ENCODE measurements around the gene HLA-DQA1. TPM values are rescaled to one million over a fixed set of nuclear protein-coding genes. Genes with fewer than 3 reads are reported as not detected.
"Not testable (repeated sequence)": the region's sequence is repeated elsewhere in the genome, so short reads cannot be mapped to it uniquely, and the experiment has no call there.

Gene HLA-DQA1
- total and polyA plus RNA-seq, 4 donors, result 2.1 to 19.9 (median 9.3) TPM

DNA sequence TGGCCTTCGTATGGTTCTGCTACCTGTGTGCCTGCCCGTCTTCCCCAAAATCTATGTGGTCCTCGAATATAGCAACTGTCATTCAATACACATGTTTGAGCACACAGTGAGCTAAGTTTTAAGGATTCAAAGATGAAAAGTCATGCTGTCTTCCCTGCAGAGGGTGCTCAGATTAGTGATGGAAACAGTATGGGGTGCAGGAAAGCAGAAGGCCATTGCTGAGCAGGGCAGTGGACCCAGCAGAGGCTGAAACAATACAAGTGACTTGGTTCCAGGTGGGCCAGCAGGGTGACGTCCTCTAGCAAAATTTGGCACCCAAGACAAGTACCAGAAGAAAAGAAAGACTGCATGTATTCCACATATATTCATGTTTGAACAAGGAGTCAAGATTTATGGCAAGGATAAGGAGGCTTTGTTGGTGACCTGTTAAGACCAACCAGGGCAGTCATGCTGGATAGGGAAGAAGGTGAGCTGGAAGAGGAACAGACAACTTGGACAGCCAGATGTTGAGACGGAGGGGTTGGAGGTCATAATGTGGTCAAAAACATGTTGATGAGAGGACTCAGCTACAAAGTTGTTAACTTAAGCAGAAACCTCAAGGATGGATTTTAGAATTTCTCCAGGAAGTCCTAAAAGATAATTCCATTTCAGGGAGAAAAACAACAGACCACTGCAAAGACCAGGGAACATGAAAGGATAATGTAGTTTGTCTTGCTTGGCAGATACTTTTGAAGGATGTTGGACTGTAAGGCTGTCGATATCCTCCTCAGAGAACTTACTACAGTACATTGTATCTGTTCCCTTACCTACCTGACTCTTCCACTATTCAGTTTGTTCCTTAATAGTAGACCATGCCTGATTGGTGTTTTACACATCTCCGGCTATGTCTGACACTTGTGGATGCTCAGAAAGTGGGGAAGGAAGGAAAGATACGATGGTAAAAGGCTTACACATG lies 2.5 kb downstream of the HLA-DQA1 start:
- no peak for DNase-seq (ENCODE audit: low spot score)
- no peak overlapping the region for H3K27ac ChIP-seq (ENCODE audit: low read depth in 1 of 2, low read length in 2 of 2)

DNA sequence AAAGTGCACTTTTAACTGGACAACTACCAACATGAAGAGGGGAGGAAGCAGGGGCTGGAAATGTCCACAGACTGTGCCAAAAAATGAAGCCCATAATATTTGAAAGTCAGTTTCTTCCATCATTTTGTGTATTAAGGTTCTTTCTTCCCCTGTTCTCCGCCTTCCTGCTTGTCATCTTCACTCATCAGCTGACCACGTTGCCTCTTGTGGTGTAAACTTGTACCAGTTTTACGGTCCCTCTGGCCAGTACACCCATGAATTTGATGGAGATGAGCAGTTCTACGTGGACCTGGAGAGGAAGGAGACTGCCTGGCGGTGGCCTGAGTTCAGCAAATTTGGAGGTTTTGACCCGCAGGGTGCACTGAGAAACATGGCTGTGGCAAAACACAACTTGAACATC lies 3.9 kb downstream of the HLA-DQA1 start:
- no peak for TF ChIP-seq REST (IDR thresholded peaks at IDR 0.05)
- no peak for TF ChIP-seq FOXA2 (IDR thresholded peaks at IDR 0.05)
- TF ChIP-seq, protein P1, sequence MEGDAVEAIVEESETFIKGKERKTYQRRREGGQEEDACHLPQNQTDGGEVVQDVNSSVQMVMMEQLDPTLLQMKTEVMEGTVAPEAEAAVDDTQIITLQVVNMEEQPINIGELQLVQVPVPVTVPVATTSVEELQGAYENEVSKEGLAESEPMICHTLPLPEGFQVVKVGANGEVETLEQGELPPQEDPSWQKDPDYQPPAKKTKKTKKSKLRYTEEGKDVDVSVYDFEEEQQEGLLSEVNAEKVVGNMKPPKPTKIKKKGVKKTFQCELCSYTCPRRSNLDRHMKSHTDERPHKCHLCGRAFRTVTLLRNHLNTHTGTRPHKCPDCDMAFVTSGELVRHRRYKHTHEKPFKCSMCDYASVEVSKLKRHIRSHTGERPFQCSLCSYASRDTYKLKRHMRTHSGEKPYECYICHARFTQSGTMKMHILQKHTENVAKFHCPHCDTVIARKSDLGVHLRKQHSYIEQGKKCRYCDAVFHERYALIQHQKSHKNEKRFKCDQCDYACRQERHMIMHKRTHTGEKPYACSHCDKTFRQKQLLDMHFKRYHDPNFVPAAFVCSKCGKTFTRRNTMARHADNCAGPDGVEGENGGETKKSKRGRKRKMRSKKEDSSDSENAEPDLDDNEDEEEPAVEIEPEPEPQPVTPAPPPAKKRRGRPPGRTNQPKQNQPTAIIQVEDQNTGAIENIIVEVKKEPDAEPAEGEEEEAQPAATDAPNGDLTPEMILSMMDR (IDR thresholded peaks at IDR 0.05; ENCODE audit: low read depth, low read length, missing input control), result no peak
- TF ChIP-seq, protein P2, sequence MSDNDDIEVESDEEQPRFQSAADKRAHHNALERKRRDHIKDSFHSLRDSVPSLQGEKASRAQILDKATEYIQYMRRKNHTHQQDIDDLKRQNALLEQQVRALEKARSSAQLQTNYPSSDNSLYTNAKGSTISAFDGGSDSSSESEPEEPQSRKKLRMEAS (IDR thresholded peaks at IDR 0.05), result no peak
- TF ChIP-seq EGR1 (IDR thresholded peaks at IDR 0.05; ENCODE audit: low read depth in 2 of 2), result no peak
- TF ChIP-seq FOXA1 (IDR thresholded peaks at IDR 0.05), result no peak
- no peak for TF ChIP-seq ATF3 (IDR thresholded peaks at IDR 0.05)
- no peak for TF ChIP-seq RXRA (IDR thresholded peaks at IDR 0.05)
- TF ChIP-seq YY1 (IDR thresholded peaks at IDR 0.05), result no peak
- no peak for TF ChIP-seq SP1 (IDR thresholded peaks at IDR 0.05)
- TF ChIP-seq NR2F2 (IDR thresholded peaks at IDR 0.05), result no peak
- TF ChIP-seq HNF4G (IDR thresholded peaks at IDR 0.05), result no peak
- TF ChIP-seq RAD21 (IDR thresholded peaks at IDR 0.05), result no peak
- no peak for TF ChIP-seq TAF1 (conservative IDR thresholded peaks at IDR 0.05)
- no peak for TF ChIP-seq GABPA (IDR thresholded peaks at IDR 0.05 in 1 of 2, conservative IDR thresholded peaks at IDR 0.05 in 1 of 2)
- TF ChIP-seq HNF4A (conservative IDR thresholded peaks at IDR 0.05), result no peak
- no peak for TF ChIP-seq JUND (IDR thresholded peaks at IDR 0.05)
- no peaks in the 10 kb centered on the region for H3K27me3 ChIP-seq (ENCODE audit: control insufficient read depth in 4 of 4, insufficient read depth in 4 of 4, low read length in 3 of 4)
- DNase-seq (ENCODE audit: low spot score), result no peak
- H3K9ac ChIP-seq (ENCODE audit: low read depth in 1 of 2, low read length in 2 of 2), result no peak overlapping the region
- no peaks in the 10 kb centered on the region for H3K4me1 ChIP-seq (ENCODE audit: control insufficient read depth in 4 of 4, insufficient read depth in 4 of 4, low read length in 3 of 4)
- H3K36me3 ChIP-seq (ENCODE audit: control insufficient read depth in 4 of 4, insufficient read depth in 3 of 4, low read depth in 1 of 4, low read length in 3 of 4), result no peaks in the 10 kb centered on the region
- 68% methylated on average over 6 of the region's 6 CpGs for WGBS
- H3K27ac ChIP-seq (ENCODE audit: low read depth in 1 of 2, low read length in 2 of 2), result no peak overlapping the region
- H3K4me3 ChIP-seq (ENCODE audit: low read depth in 1 of 3, low read length in 3 of 3), result no peak overlapping the region
- no peaks in the 10 kb centered on the region for H3K9me3 ChIP-seq (ENCODE audit: control insufficient read depth in 4 of 4, low read length in 3 of 4)

More for the DNA sequence above, 2.5 kb downstream of the HLA-DQA1 start:
- no peaks in the 10 kb centered on the region for H3K36me3 ChIP-seq (ENCODE audit: control insufficient read depth in 4 of 4, insufficient read depth in 3 of 4, low read depth in 1 of 4, low read length in 3 of 4)
- H3K27me3 ChIP-seq (ENCODE audit: control insufficient read depth in 4 of 4, insufficient read depth in 4 of 4, low read length in 3 of 4), result no peaks in the 10 kb centered on the region
- H3K4me1 ChIP-seq (ENCODE audit: control insufficient read depth in 4 of 4, insufficient read depth in 4 of 4, low read length in 3 of 4), result no peaks in the 10 kb centered on the region
- H3K9me3 ChIP-seq (ENCODE audit: control insufficient read depth in 4 of 4, low read length in 3 of 4), result no peaks in the 10 kb centered on the region
- 54% methylated on average over 8 of the region's 8 CpGs for WGBS
- H3K4me3 ChIP-seq (ENCODE audit: low read depth in 1 of 3, low read length in 3 of 3), result no peak overlapping the region
- no peak overlapping the region for H3K9ac ChIP-seq (ENCODE audit: low read depth in 1 of 2, low read length in 2 of 2)
- no peak for TF ChIP-seq GABPA (IDR thresholded peaks at IDR 0.05 in 1 of 2, conservative IDR thresholded peaks at IDR 0.05 in 1 of 2)
- no peak for TF ChIP-seq TAF1 (conservative IDR thresholded peaks at IDR 0.05)
- no peak for TF ChIP-seq EGR1 (IDR thresholded peaks at IDR 0.05; ENCODE audit: low read depth in 2 of 2)
- TF ChIP-seq, protein P2 (IDR thresholded peaks at IDR 0.05), result no peak

- not testable (repeated sequence) for DNase-seq (ENCODE audit: low spot score); H3K27me3 ChIP-seq (ENCODE audit: control insufficient read depth in 4 of 4, insufficient read depth in 4 of 4, low read length in 3 of 4); H3K9me3 ChIP-seq (ENCODE audit: control insufficient read depth in 4 of 4, low read length in 3 of 4); H3K36me3 ChIP-seq (ENCODE audit: control insufficient read depth in 4 of 4, insufficient read depth in 3 of 4, low read depth in 1 of 4, low read length in 3 of 4); H3K4me1 ChIP-seq (ENCODE audit: control insufficient read depth in 4 of 4, insufficient read depth in 4 of 4, low read length in 3 of 4); H3K27ac ChIP-seq (ENCODE audit: low read depth in 1 of 2, low read length in 2 of 2); H3K4me3 ChIP-seq (ENCODE audit: low read depth in 1 of 3, low read length in 3 of 3); H3K9ac ChIP-seq (ENCODE audit: low read depth in 1 of 2, low read length in 2 of 2)
- WGBS, result 56% methylated on average over 2 of the region's 2 CpGs
These were observed 4.8 kb downstream of the HLA-DQA1 start for GRCh38 chr6:32641785-32642719.

Measured in liver (tissue), 9 donors.